ENCODE data around the gene METTL15.

DNA sequence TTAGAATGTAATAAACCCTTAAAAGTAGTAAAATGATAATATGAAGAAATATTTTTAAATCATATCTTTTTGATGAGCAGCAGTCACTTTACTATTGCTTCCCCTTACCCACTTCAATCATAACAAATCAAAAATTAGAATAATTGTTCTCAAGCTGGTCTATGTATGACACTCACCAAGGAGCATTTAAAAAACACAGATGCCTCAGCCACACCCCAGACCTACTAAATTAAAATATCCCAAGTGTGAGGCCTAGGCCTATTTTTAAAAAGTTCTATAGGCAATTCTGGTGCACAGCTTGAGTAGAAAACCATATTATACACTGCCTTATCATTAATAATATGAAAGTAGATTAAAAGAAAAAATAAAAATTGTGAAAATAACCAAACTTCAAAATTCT, 15.4 kb upstream of the METTL15 start:
- TF ChIP-seq POLR2A (IDR thresholded peaks at IDR 0.05; ENCODE audit: low read length): no peak
- TF ChIP-seq GATA1 (IDR thresholded peaks at IDR 0.05; ENCODE audit: low read depth, low read length): no peak
